NT2/D1 (cell line): ENCODE data around the gene FBXL14.
A peak's percentile ranks its signal among the peaks of the same experiment; 100 is the strongest.

ENCODE experiments used
- DNase-seq: peaks from one replicate; pipeline ENCODE4 v3.0.0-alpha.2; 2011; ENCODE audit warnings: low read depth, low spot score
- H3K27me3 ChIP-seq: 2 replicates; pipeline ENCODE4 v1.6.0; 2011; ENCODE audit warnings: mild to moderate bottlenecking; ENCODE audit not compliant: insufficient read length, insufficient read depth
- H3K36me3 ChIP-seq: 2 replicates; pipeline ENCODE4 v1.6.1; 2011; ENCODE audit warnings: mild to moderate bottlenecking, low read length, mixed read lengths; ENCODE audit not compliant: insufficient read depth, insufficient read length
- H3K4me1 ChIP-seq: 2 replicates; pipeline ENCODE4 v1.5.1; 2011; ENCODE audit not compliant: insufficient read depth, insufficient read length
- H3K4me3 ChIP-seq: 2 replicates; pipeline ENCODE4 v1.5.1; 2011; ENCODE audit warnings: low read depth; ENCODE audit not compliant: insufficient read length
- H3K9ac ChIP-seq: 2 replicates; pipeline ENCODE4 v1.6.0; 2011; ENCODE audit warnings: low read depth; ENCODE audit not compliant: insufficient read length
- H3K9me3 ChIP-seq: 2 replicates; pipeline ENCODE4 v1.5.1; 2011; ENCODE audit warnings: mild to moderate bottlenecking, low read length; ENCODE audit not compliant: insufficient read depth
- SUZ12 ChIP-seq: IDR thresholded peaks from 2 replicates; pipeline ENCODE4 v1.6.1; 2011; ENCODE audit not compliant: insufficient read length, insufficient read depth; ENCODE audit errors: extremely low read depth
- YY1 ChIP-seq: IDR thresholded peaks from 2 replicates; pipeline ENCODE4 v1.6.1; 2011; ENCODE audit not compliant: insufficient read length, insufficient read depth
- ZNF274 ChIP-seq: IDR thresholded peaks from 2 replicates; pipeline ENCODE4 v1.6.1; 2011; ENCODE audit warnings: mild to moderate bottlenecking, low read depth, low read length

Gene FBXL14

DNA sequence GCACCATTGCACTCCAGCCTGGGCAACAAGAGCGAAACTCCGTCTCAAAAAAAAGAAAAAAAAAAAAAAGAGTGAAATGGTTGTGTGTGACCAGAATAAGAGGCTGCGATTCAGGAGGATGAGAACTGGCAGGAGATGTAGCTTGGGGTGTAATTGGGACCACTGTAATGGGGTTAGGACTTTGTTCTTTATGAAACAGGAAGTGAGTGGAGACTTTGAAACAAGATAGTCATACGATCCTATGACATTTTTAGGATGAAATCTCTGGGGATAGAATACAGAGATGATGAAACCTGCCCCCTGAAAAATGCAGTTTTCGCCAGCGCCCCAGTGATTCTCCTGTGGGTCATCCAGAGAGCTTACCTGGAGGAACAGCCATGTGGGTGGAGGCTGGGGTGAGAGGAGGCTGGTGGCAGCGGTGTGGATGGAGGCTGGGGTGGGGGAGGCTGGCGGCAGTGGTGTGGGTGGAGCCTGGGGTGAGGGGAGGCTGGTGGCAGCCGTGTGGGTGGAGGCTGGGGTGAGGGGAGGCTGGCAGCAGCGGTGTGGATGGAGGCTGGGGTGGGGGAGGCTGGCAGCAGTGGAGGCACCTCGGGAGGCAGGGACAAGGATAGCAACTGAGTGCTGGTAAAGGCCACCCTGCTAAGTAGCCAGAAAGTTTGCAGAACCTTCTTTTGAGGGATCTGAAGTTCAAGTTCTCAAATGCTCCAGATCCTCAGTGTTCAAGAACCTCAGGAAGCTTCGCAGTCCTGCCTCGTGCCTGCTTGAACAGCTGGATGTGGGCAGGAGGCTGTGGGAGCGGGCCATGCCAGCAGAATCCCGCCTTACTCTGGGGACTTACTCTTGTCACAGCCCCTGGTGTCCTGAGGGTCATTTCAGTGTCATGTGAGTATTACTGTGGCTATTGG is 20.2 kb downstream of the FBXL14 start:
- Histone ChIP-seq H3K36me3 (no peaks in the 10 kb centered on the region), H3K27me3 (no peaks in the 10 kb centered on the region), H3K9ac (no peak overlapping the region), H3K4me1 (no peaks in the 10 kb centered on the region), H3K4me3 (no peak overlapping the region), H3K9me3 (no peaks in the 10 kb centered on the region)
- no peak for DNase-seq
- no peak for TF ChIP-seq ZNF274
- no peak for TF ChIP-seq YY1
- TF ChIP-seq SUZ12: no peak

- peaks cover under 1% of the 10 kb centered on the region for H3K27me3 ChIP-seq
- no peaks in the 10 kb centered on the region for H3K36me3 ChIP-seq
- TF ChIP-seq YY1 (no peak), ZNF274 (no peak), SUZ12 (no peak)
- no peak overlapping the region for H3K4me3 ChIP-seq
- no peak overlapping the region for H3K9ac ChIP-seq
- no peaks in the 10 kb centered on the region for H3K4me1 ChIP-seq
- no peak for DNase-seq
- no peaks in the 10 kb centered on the region for H3K9me3 ChIP-seq
These were observed 21.6 kb downstream of the FBXL14 start for GRCh38 chr12:1572731-1573130.

DNA sequence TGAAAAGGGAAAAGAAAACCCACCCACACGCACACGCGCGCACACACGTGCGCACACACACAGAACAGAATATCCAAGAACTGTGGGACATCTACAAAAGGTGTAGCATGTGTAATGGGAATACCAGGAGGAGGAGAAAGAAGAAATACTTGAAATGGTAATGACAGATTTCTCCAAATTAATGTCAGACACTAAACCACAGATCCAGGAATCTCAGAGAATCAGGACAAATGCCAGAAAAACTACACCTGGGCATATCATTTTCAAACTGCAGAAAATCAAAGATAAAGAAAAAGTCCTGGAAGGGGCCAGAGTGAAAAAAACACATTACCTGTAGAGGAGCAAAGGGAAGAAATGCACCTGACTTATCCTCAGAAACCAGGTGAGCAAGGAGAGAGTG is 26.5 kb downstream of the FBXL14 start:
- TF ChIP-seq ZNF274 (no peak), YY1 (no peak), SUZ12 (no peak)
- DNase-seq: no peak
- no peak overlapping the region for H3K4me3 ChIP-seq
- H3K27me3 ChIP-seq: peaks cover 6% of the 10 kb centered on the region
- no peaks in the 10 kb centered on the region for H3K9me3 ChIP-seq
- H3K4me1 ChIP-seq: peaks cover 4% of the 10 kb centered on the region
- no peaks in the 10 kb centered on the region for H3K36me3 ChIP-seq
- H3K9ac ChIP-seq: no peak overlapping the region

DNA sequence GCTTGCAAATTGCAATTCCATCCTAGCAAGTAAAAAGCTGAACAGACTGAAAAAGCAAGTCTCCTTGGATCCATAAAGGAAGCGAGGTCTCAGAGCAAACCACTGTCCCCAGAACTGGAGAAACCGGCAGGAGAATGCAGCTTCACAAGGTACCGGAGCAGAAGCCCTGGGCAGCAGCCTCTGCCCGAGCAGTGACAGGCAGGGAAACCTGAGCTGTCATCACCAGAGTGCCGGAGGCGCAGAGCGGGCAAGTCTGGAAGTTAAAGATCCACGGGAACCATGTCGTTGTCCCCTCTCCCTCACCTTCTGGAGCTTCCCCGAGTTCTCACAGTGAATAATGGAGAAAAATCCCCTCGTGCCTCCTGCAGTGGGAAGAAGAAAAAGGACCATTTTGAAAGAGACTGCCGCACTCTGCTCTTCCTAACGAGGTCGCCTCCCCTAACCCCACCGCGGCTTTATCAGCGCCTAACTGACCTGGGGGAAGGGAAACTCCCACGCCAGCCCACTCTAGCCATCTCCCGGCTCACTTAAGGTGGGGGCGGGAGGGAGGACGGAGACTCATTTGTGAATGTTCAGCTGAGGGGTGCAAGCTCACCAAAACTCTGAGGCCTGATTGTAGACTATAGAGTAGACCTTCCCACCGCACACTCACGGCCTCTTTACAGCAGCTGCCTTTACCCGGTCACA is 27.8 kb downstream of the FBXL14 start:
- H3K4me1 ChIP-seq: peaks cover 4% of the 10 kb centered on the region
- H3K9me3 ChIP-seq: no peaks in the 10 kb centered on the region
- no peak for DNase-seq
- no peak for TF ChIP-seq SUZ12
- no peak for TF ChIP-seq ZNF274
- TF ChIP-seq YY1: no peak
- peaks cover 6% of the 10 kb centered on the region for H3K27me3 ChIP-seq
- H3K36me3 ChIP-seq: no peaks in the 10 kb centered on the region
- H3K9ac ChIP-seq: peak overlapping the region; percentile 39
- H3K4me3 ChIP-seq: no peak overlapping the region

- no peak for DNase-seq
- no peaks in the 10 kb centered on the region for H3K36me3 ChIP-seq
- peaks cover 6% of the 10 kb centered on the region for H3K27me3 ChIP-seq
- no peak for TF ChIP-seq SUZ12
- TF ChIP-seq ZNF274: no peak
- no peak for TF ChIP-seq YY1
- peaks cover 5% of the 10 kb centered on the region for H3K4me1 ChIP-seq
- no peaks in the 10 kb centered on the region for H3K9me3 ChIP-seq
- H3K4me3 ChIP-seq: no peak overlapping the region
- no peak overlapping the region for H3K9ac ChIP-seq
These were observed 29.2 kb downstream of the FBXL14 start for GRCh38 chr12:1565172-1565571.

DNA sequence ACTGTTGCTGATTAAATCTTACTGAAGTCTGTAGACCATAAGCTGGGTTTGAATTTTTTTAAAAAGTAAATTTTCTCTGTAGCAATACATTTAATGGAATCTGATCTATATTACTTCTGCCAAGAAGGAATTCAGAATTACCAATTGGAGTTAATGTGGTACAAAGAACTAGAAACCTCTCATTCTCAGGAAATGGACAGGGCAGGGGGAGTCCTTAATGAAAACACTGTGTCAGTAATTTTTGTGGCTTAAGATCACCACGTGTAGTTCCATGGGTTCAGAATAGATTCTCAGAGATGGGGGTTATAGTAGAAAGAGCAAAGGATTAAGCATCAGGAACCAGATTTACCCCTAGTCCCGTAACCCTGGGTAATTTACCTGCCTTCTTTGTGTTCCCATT is 30.3 kb downstream of the FBXL14 start:
- Histone ChIP-seq H3K36me3 (no peaks in the 10 kb centered on the region), H3K4me3 (no peak overlapping the region), H3K4me1 (peaks cover 7% of the 10 kb centered on the region), H3K9ac (no peak overlapping the region), H3K27me3 (peaks cover 6% of the 10 kb centered on the region), H3K9me3 (no peaks in the 10 kb centered on the region)
- no peak for DNase-seq
- no peak for TF ChIP-seq SUZ12
- TF ChIP-seq ZNF274: no peak
- no peak for TF ChIP-seq YY1

- no peaks in the 10 kb centered on the region for H3K9me3 ChIP-seq
- H3K4me3 ChIP-seq: no peak overlapping the region
- no peak for DNase-seq
These were observed 31.5 kb downstream of the FBXL14 start for GRCh38 chr12:1562813-1563407.

More at GRCh38 chr12:1562813-1563407, 31.5 kb downstream of the FBXL14 start:
- H3K9ac ChIP-seq: no peak overlapping the region
- no peak for TF ChIP-seq ZNF274
- no peaks in the 10 kb centered on the region for H3K36me3 ChIP-seq
- peaks cover 7% of the 10 kb centered on the region for H3K4me1 ChIP-seq
- peaks cover 6% of the 10 kb centered on the region for H3K27me3 ChIP-seq
